Endodermal cell (in vitro differentiated cells): ENCODE measurements around the gene EIF5A. TPM values are rescaled to one million over a fixed set of nuclear protein-coding genes. Genes with fewer than 3 reads are reported as not detected.

Experiments
- DNase-seq: peaks from one replicate; pipeline ENCODE4 v3.0.0-alpha.2; 2017
- H3K27ac ChIP-seq: 2 replicates; pipeline ENCODE4 v1.5.1; 2013; ENCODE audit warnings: mild to moderate bottlenecking, low read depth, low read length, moderate library complexity
- H3K27me3 ChIP-seq: 2 replicates; pipeline ENCODE4 v1.6.1; 2013; ENCODE audit warnings: mild to moderate bottlenecking, low read length, moderate library complexity; ENCODE audit not compliant: insufficient read depth, control insufficient read depth, poor library complexity, severe bottlenecking
- H3K36me3 ChIP-seq: 2 replicates; pipeline ENCODE4 v1.7.0; 2013; ENCODE audit warnings: mild to moderate bottlenecking, low read length, moderate library complexity; ENCODE audit not compliant: control insufficient read depth, insufficient read depth
- H3K4me1 ChIP-seq: one replicate; pipeline ENCODE4 v1.7.0; 2013; ENCODE audit warnings: low read length; ENCODE audit not compliant: control insufficient read depth, insufficient read depth
- H3K4me3 ChIP-seq: 2 replicates; pipeline ENCODE4 v1.5.1; 2013; ENCODE audit warnings: mild to moderate bottlenecking, low read length, moderate library complexity
- H3K9ac ChIP-seq: 2 replicates; pipeline ENCODE4 v1.6.1; 2013; ENCODE audit warnings: mild to moderate bottlenecking, low read length, moderate library complexity; ENCODE audit not compliant: poor library complexity, severe bottlenecking; ENCODE audit errors: extremely low read depth
- H3K9me3 ChIP-seq: 2 replicates; pipeline ENCODE4 v1.6.1; 2013; ENCODE audit warnings: mild to moderate bottlenecking, low read length, moderate library complexity; ENCODE audit not compliant: control insufficient read depth
- H3K27ac Mint-ChIP-seq: 2 replicates; pipeline ENCODE4 v1.8.0; 2020; ENCODE audit warnings: mixed read lengths
- H3K27me3 Mint-ChIP-seq: 2 replicates; pipeline ENCODE4 v1.8.0; 2021; ENCODE audit warnings: mild to moderate bottlenecking, mixed read lengths; ENCODE audit not compliant: insufficient read depth
- H3K36me3 Mint-ChIP-seq: 2 replicates; pipeline ENCODE4 v1.8.0; 2020; ENCODE audit warnings: low read depth, mixed read lengths
- H3K4me1 Mint-ChIP-seq: 2 replicates; pipeline ENCODE4 v1.8.0; 2020; ENCODE audit warnings: mixed read lengths
- H3K4me3 Mint-ChIP-seq: 2 replicates; pipeline ENCODE4 v1.8.0; 2020; ENCODE audit warnings: mild to moderate bottlenecking, moderate library complexity, mixed read lengths
- H3K9me3 Mint-ChIP-seq: 2 replicates; pipeline ENCODE4 v1.8.0; 2020; ENCODE audit warnings: mild to moderate bottlenecking, mixed read lengths
- WGBS, 2 experiments: methylation state at CpG; one replicate each; pipeline versions ENCODE4 v1.1.5 to v1.1.7; 2013; ENCODE audit warnings: missing lambda C conversion rate in 2 of 2, mixed read lengths in 1 of 2; ENCODE audit not compliant: insufficient coverage in 1 of 2, insufficient read length in 1 of 2; 5-methylcytosine and 5-hydroxymethylcytosine counted together
- total RNA-seq, 2 donors: library from RNA; stranded (reverse); fragmentation: NEBNext Ultra II Directional in 1 of 2; extraction: Animal tissue kit (Norgen Biotek cat#: 25700) in 1 of 2; gene quantifications; 2 replicates in 1 of 2; 3 replicates in 1 of 2; pipeline ENCODE4 v1.2.1, GENCODE V29; 2021
- TF ChIP-seq, protein P1 (sequence below): fragments of 200-600 bp; sonication (generic); conservative IDR thresholded peaks from 2 replicates; pipeline ENCODE4 v1.5.0; 2021; ENCODE audit warnings: antibody characterized with exemption, mild to moderate bottlenecking

Gene EIF5A
- total RNA-seq, 2 donors from 2014 or later = 488 to 556 TPM

DNA sequence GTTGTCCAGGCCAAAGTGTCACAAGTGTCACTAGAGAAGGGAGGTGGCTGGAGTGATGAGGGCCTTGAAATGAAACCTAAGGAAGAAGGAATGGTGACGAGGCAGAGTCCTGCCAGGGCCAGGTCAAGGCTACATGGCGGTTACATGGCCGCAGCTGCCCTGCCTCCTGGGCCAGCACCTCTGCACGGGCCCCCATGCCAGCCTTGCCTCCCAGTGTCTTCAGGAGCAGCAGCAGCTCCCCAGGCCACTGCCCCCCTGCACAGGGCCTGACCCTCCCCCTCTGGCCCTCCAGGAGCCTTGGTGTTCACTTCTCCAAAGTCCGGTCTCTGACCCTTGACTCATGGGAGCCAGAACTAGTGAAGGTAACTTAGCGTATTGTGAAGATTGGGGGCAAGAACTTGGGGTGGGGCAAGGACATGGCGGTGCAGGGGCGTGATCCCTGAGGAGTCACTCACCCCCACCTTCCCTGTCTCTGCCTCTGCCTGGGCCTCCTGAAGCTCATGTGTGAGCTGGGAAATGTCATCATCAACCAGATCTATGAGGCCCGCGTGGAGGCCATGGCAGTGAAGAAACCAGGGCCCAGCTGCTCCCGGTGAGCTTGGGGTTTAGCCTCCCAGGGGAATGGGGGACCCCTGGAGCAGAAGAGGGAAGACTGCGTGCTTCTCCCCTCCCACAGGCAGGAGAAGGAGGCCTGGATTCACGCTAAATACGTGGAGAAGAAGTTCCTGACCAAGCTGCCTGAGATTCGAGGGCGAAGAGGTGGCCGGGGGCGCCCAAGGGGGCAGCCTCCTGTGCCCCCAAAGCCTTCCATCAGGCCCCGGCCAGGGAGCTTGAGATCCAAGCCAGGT lies 40.4 kb downstream of the EIF5A start:
- TF ChIP-seq, protein P1, sequence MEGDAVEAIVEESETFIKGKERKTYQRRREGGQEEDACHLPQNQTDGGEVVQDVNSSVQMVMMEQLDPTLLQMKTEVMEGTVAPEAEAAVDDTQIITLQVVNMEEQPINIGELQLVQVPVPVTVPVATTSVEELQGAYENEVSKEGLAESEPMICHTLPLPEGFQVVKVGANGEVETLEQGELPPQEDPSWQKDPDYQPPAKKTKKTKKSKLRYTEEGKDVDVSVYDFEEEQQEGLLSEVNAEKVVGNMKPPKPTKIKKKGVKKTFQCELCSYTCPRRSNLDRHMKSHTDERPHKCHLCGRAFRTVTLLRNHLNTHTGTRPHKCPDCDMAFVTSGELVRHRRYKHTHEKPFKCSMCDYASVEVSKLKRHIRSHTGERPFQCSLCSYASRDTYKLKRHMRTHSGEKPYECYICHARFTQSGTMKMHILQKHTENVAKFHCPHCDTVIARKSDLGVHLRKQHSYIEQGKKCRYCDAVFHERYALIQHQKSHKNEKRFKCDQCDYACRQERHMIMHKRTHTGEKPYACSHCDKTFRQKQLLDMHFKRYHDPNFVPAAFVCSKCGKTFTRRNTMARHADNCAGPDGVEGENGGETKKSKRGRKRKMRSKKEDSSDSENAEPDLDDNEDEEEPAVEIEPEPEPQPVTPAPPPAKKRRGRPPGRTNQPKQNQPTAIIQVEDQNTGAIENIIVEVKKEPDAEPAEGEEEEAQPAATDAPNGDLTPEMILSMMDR = no peak
- peaks cover 7% of the 10 kb centered on the region for H3K27me3 Mint-ChIP-seq
- no peak overlapping the region for H3K27ac ChIP-seq
- no peaks in the 10 kb centered on the region for H3K27me3 ChIP-seq
- H3K36me3 ChIP-seq = no peaks in the 10 kb centered on the region
- H3K9me3 Mint-ChIP-seq = no peaks in the 10 kb centered on the region
- no peak overlapping the region for H3K4me3 Mint-ChIP-seq
- H3K27ac Mint-ChIP-seq = no peak overlapping the region
- H3K4me3 ChIP-seq = no peak overlapping the region
- peak; percentile 41 for DNase-seq
- no peaks in the 10 kb centered on the region for H3K36me3 Mint-ChIP-seq
- H3K4me1 ChIP-seq = peaks cover 2% of the 10 kb centered on the region
- H3K9me3 ChIP-seq = no peaks in the 10 kb centered on the region
- peaks cover 15% of the 10 kb centered on the region for H3K4me1 Mint-ChIP-seq
- H3K9ac ChIP-seq = no peak overlapping the region
- WGBS, 2 experiments = 86 to 94% methylated on average over 10 to 19 of the region's 19 CpGs

DNA sequence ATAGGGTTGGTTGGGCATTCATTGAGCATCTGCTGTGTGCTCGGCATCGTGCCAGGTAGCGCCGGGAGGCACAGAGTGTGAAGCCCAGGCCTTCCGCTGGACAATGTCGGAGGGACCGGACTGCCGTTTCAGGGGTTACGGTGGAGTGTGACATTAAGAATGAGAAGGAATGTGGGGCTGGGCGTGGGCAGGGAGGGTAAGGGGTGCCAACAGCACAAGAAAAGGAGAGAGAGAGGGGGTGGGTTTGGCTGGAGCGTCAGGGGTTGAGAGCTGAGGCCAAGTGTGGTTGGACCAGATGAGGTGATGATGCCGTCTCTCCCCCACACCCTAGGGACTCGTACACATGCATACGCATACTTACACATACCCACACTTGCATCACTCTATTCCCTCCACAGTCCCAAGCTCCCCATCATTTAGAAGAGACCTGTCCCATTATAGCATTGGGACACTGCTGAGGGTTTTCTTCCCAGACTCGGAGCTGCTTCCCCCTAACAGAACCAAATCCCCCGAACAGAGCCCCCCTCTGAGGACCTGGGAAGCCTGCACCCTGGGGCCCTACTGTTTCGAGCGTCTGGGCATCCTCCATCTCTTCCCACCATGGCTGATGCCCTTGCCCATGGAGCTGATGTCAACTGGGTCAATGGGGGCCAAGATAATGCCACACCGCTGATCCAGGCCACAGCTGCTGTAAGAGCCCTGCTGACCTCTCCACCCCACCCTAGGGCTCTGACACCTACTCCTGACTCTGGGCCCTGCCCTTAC lies 41.2 kb downstream of the EIF5A start:
- Histone ChIP-seq H3K4me1 (peaks cover 5% of the 10 kb centered on the region), H3K27me3 (no peaks in the 10 kb centered on the region), H3K36me3 (no peaks in the 10 kb centered on the region), H3K4me3 (no peak overlapping the region), H3K27ac (no peak overlapping the region), H3K9ac (no peak overlapping the region), H3K9me3 (no peaks in the 10 kb centered on the region)
- 94 to 99% methylated on average over 15 to 19 of the region's 19 CpGs for WGBS, 2 experiments
- H3K4me3 Mint-ChIP-seq = no peak overlapping the region
- no peaks in the 10 kb centered on the region for H3K36me3 Mint-ChIP-seq
- H3K4me1 Mint-ChIP-seq = peaks cover 15% of the 10 kb centered on the region
- no peaks in the 10 kb centered on the region for H3K9me3 Mint-ChIP-seq
- peak; percentile 54 for DNase-seq
- TF ChIP-seq, protein P1 = no peak
- peaks cover 10% of the 10 kb centered on the region for H3K27me3 Mint-ChIP-seq
- H3K27ac Mint-ChIP-seq = peak overlapping the region; percentile 91

DNA sequence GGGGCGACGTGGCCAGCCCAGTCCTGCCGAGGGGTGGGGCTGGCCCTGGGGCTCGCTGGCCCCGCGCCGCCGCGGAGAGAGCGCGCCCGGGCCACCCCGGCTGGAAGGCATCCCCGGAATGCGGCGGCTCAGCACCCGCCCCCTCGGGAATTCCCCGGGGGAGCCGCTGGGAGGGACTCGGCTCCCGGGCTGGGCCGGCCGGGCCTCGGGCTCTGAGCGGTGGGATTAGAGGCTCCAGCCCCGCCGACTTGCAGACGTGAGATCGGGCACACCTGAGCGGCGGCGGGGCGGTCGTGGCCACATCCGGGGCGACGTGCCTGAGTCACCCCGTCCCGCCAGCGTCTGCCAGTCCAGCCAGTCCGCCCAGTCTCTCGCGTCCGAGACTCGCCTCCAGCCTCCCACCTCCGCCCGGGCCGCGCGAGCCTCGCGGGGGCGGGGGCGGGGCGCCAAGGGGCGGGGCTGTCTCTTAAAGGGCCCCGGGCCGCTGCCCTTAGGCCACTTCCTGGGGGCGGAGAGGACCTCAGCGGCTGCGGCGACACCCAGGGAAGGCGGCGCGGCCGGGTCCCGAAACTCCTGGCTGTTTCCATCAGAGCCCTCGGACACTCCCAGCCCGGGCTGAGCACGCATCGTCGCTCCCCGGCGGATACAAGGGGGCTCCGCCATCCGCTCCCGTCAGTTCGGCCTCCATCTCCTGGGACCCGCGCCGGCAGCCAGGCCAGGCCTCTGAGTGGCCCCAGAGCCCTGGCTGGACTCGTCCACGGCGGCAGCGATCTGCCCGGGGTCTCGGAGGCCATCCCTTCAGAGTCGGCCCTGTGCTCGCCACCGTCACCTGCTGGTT lies 44.5 kb downstream of the EIF5A start, which contains the start of gene KCTD11:
Gene KCTD11 (plus strand): TSS at position 498 of the 838 bp plus-strand sequence.
- Histone ChIP-seq H3K27me3 (no peaks in the 10 kb centered on the region), H3K27ac (peak within 1 kb of the TSS; percentile 90), H3K4me3 (peak within 1 kb of the TSS; percentile 82), H3K9ac (peak within 1 kb of the TSS; percentile 91), H3K9me3 (no peaks in the 10 kb centered on the region), H3K4me1 (peaks cover 5% of the 10 kb centered on the region), H3K36me3 (no peaks in the 10 kb centered on the region)
- whole genome bisulfite sequencing, 2 experiments = 0% methylated on average over 35 to 91 of the region's 91 CpGs
- TF ChIP-seq, protein P1 = no peak
- peaks cover 15% of the 10 kb centered on the region for H3K4me1 Mint-ChIP-seq
- no peaks in the 10 kb centered on the region for H3K36me3 Mint-ChIP-seq
- peak within 1 kb of the TSS; percentile 73 for H3K4me3 Mint-ChIP-seq
- DNase-seq = peak; percentile 97
- H3K27me3 Mint-ChIP-seq = peaks cover 23% of the 10 kb centered on the region
- peak within 1 kb of the TSS; percentile 90 for H3K27ac Mint-ChIP-seq
- H3K9me3 Mint-ChIP-seq = no peaks in the 10 kb centered on the region
